ENCODE results near the gene ACTG1.
"Not testable (repeated sequence)": the region's sequence is repeated elsewhere in the genome, so short reads cannot be mapped to it uniquely, and the experiment has no call there.

Gene ACTG1

DNA sequence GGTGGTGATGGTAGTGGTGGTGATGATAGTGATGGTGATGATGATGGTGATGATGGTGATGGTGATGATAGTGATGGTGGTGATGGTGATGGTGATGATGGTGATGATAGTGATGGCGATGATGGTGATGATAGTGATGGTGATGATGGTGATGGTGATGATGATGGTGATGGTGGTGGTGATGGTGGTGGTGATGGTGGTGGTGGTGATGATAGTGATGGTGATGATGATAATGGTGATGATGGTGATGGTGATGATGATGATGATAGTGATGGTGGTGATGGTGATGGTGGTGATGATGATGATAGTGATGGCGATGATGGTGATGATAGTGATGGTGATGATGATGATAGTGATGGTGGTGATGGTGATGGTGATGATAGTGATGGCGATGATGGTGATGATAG is 19.4 kb upstream of the ACTG1 start:
- not testable (repeated sequence) for DNase-seq

DNA sequence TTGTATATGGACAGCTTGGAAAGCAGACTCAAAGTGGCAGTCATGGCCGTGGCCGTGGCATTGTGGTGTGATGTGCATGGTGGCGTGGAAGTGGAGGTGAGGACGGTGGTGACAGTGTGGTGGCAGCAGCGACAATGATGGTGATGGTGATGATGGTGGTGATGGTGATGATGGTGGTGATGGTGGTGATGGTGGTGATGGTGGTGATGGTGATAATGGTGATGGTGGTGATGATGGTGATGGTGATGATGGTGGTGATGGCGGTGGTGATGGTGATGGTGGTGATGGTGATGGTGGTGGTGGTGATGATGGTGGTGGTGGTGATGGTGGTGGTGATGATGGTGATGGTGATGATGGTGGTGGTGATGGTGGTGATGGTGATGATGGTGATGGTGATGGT is 18.4 kb upstream of the ACTG1 start:
- DNase-seq: not testable (repeated sequence)

DNA sequence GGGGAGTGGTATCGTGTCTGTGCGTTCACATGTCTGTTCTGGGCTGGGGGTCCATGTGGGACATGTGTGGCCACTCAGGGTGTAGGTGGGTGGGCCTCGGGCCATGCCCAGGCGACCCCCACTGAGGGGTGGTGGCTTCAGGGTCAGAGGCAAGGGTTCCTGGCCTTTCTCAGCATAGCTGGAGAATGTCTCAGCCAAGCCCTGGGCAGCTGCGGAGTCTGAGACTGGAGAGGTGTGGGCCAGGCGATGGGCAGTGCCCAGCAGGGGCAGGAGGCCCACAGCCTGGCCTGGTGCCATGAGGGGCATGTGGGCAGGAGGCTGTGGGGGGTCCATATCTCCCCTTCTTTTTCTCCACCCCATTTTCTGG is 16.8 kb upstream of the ACTG1 start:
- DNase-seq: no peak

DNA sequence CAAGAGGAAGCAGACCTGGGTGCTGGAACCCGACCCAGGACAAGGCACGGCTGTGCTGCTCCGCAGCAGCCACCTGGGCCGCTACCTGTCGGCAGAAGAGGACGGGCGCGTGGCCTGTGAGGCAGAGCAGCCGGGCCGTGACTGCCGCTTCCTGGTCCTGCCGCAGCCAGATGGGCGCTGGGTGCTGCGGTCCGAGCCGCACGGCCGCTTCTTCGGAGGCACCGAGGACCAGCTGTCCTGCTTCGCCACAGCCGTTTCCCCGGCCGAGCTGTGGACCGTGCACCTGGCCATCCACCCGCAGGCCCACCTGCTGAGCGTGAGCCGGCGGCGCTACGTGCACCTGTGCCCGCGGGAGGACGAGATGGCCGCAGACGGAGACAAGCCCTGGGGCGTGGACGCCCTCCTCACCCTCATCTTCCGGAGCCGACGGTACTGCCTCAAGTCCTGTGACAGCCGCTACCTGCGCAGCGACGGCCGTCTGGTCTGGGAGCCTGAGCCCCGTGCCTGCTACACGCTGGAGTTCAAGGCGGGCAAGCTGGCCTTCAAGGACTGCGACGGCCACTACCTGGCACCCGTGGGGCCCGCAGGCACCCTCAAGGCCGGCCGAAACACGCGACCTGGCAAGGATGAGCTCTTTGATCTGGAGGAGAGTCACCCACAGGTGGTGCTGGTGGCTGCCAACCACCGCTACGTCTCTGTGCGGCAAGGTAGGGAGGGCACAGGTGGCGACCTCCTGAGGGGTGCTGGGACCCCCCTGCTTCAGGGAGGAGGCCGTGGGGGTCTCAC is 16.2 kb upstream of the ACTG1 start:
- DNase-seq: no peak

DNA sequence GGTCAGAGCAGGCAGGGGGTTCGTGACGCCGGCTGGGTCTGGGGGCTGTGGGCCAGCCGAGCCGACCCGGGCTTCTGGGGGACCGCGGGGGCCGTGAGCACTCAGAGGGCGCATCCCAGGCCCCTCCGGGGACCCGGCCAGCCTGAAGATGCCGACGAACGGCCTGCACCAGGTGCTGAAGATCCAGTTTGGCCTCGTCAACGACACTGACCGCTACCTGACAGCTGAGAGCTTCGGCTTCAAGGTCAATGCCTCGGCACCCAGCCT is 15.7 kb upstream of the ACTG1 start:
- DNase-seq: no peak

DNA sequence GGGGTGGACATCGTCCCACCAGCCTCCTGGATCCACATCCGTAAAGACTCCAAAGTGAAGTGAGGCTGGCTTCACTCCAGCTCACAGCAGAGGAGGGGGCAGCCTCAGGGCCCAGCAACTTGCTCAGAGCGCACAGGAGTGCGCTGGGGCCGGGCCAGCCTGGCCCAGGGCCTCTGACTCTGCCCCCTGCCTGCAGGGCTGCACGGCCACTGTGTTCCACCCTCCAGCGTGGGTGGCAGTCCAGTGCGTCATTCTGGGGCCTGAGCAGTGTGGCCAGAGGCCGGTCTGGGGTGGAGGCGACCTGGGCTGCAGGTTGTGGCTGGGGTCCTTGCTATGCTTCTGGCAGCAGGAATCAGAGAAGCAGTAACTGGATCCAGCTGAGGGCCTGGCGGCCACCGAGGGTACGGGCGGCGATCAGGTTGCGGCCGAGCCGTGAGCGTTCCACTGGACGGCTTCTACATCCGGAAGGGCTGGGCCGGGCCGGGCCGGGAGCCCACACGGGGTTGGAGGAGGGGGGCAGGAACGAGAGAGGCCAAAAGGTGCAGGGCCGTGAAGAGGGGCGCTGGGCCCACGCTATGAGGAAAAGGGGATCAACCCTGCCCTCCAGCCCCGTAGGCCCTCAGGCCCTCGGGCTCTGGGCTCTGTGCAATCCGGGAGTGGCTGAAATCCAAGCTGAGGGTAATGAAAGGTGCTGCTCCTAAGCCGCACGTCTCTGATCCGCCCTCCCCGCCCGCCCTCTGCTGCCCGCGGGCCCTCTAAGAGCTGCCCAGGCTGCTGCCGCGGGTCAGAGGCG is 15.2 kb upstream of the ACTG1 start, which contains the start of gene FSCN2:
Gene FSCN2, plus strand, starts transcription at position 787 of the 793 bp plus-strand sequence. CDS start 155 bp downstream, outside the sequence.
- no peak for DNase-seq

DNA sequence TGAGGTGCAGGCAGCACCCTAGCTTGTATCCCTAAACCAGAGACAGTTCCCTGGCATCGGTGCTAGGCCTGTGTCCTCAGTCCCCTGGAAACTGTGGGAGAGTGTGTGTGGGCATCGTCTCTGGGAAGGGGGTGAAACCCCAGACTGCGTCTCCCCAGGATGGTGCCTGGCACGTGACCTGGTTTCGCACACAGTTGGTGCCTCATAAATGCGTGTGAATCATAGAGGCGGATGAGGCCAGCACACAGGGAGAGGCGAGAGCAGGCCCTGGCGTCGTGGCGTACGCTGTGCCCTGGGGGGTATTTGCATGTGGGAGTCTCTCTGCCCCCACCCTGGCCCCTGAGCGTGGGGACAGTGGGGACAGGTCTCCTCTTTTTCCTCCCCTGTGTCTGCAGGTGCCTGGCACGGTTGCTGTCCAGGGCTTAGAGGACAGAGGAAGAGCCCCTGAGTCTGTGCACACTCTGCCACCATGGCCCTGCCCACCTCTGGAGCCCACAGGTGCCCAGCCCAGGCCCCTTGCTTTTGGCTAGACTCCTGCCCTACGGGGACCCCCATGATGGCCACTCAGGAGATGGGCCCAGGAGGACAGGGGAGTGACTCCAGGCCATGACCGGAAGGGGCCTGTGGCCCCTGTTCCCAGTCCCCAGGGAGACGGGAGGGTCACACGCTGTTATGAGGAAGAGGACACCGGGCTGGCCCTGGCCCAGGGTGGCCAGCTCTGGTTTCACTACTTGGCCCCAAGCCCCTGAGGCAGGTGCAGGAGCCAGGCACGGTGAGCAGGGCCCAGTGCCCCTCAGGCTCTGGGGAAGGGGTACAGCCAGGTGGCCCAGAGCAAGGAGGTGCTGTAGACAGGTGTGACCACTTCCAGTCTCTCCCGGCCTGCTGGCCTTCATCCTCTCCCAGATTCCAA is 14.3 kb upstream of the ACTG1 start:
- DNase-seq: no peak

DNA sequence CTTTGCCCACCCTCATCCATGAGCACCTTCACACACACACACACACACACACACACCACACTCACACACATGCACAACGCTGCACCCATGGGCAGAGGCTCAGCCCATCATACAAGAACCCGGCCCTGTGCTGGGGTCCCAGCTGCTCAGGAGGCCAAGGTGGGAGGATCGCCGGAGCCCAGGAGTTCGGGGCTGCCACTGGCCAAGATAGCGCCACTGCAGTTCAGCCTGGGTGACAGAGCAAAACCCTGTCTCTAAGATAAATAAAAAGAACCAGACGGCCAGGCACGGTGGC is 12.2 kb upstream of the ACTG1 start:
- DNase-seq: no peak

DNA sequence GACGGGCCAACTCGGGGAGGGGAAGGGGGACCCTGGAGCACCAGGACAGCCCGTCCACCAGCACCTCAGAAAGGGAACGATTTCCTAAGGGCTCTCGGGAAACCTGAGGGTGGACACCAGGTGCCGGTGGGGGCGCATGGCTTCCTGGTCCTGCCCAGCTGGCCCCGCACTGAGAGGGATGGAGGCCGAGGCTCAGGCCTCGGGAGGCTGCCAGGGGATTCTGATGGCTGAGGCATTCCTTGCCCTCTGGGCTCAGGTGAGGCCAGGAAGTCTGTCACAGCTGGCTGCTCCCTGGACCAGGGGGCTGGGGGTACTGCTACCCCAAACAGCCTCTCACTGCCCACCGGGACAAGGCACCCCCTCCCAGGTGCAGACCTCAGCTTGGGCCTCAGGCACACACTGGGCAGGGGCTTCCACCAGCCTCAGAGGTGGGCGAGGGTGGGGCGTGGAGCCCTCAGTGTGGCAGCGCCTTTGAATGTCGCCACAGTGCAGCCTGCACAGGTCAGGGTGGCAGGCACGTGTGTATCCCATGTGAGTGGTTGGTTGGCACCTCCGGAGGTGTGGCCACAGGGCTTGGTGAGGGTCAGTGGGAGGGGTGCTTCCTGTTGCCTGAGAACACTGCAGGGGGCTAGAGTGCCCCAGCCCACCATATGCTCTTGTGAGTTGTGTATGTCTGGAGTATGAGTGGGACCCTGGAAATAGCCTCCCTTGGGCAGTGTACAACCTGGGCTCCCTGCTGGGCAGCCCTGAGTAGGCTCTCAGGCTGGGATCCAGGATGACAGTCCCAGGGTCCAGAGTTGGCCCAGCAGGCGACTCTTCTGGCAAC is 11.7 kb upstream of the ACTG1 start:
- no peak for DNase-seq

DNA sequence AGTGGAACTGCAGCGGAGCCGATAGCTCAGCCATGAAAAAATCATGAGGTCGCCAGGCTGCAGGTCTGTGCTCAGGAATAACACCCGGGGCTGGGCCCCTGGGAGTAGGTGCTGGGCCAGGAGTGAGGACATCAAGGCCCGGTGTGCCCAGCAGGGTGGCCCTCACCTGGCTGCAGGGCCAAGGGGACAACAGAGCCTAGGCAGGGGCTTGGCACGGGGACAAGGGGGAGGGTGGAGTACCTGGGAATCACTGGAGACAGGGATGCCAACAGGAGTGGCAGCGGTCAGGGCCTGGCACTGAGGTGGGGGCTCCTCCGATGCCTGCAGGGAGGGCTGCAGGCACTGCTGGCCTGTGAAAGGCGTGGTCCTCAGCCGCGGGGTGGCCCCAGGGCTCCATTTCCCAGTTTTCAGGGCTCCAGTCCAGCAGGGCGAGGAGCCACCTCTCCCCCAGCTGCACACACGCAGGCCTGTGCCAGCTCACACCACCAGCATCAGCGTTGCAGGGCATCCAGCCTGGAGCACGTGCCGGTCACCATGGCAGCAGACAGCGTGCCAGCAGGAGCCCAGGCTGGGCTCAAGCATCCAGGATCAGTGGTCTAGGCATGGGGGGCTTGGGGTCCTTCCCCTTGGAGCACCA is 10.9 kb upstream of the ACTG1 start:
- no peak for DNase-seq

DNA sequence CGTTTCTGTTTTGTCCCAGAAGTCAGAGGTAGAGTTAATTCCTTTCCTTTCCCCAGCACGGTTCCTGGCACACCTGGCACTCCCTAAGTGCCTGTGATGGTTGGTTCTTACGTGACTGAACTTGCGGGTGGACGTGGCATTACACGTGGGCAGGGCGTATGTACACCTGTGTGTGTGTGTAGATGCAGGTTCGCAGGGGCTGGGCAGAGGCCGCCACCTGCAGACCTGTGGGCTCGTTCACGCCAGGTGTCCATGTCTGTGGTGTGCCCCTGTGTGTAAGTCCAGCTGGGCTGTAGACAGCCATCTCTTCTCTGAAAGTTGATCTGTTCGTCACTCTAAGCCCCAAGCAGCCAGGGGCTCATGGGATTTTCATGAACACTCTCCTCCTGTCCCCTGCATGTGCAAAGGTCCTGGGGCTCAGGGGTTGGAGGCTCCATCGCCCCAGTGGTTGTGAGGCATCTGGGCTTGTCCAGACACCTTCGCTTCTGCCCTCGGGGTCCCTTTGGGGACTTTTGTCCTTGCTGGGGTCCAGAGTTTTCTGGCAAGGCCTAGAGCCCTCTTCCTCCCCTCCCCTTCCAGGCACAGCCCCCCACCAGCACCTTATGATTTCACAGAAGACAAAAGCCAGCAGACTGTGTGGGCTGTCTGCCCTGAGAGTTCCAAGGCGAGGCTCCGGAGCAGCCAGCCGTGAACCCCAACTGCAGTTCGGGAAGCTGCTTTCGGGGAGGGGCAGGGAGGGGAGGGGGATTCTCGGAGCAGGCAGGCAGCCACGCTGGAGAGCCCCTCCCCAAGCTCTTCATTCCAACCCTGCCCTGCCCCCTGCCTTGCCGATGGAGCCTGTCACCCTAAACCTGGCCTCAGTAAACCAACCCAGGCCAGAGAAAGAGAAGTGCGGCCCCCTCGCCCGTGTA is 10.1 kb upstream of the ACTG1 start:
- DNase-seq: no peak

DNA sequence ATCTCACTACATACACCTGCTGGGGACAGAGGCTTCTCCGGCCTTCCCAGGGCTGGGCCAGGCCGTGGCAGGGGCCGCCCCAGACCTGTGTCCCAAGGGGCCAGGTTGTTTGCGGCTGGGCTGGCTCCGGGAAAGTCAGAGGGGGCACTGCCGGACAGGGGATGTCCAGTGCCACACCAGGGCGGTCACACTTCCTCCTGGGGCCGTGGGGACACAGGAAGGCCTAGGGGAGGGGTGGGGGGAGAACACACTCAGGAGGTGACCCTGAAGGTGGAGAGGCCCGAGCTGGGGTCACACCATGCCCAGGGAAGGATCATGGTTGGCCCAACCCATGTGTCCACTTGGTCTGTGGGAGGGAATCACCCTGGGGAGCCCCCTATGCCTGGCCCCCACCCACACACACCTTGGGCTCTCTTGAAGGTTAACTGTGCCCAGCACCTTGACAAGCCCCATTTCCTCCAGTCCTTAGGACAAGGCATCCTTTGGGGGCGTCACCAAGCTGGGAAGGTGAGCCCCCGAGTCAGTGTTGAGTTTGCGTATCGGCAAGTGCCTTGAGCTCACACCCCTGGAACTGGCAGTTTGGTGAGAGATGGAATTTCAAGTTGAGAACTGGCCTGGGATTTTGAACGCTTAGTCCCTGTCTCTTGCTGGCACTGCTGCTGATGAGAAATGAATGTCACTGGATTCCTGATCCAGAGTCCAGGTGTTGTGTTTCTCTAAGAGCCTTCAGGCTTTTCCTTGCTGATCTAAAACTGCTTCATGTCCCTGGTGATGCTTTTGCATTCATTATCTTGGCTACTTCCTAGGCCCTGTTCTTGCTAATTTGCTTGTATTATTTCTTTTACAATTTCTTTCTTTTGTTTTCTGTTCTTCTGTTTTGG is 7.7 kb upstream of the ACTG1 start:
- DNase-seq: no peak

DNA sequence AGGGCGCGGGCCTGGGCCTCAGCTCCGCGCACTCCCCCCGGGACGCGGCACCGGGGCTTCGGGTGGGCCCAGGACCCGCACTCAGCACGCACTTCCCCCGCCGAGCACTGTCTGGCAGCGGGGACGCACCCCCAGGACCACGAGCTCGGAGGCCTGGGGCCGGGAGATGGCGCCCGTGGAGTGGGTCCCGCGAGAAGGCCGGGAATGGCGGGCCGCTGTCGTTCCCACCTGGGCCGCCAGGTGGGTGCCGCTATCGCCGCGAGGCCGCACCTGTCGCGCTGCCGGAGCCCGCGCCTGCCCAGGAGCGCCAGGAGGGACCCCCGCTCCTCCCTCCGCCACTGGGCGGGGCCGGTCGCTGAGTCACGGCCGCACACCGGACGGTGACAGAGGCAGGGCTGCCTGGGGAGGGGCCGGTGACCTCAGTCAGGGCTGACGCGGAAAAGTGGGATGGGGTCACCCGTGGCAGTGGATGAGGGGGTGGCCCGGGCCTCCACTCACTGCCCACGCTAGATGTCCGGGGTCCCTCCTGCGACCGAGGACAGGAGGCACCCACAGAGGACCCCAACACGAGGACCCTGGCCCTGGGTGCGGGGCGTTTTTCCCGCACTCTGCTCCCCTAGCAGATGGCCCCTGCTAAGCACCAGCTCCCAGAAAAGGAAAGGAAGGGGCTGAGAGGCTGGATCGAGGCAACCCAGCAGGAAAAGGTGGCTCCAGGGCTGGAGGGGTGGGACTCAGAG is 6.9 kb upstream of the ACTG1 start:
- peak; percentile 77 for DNase-seq

DNA sequence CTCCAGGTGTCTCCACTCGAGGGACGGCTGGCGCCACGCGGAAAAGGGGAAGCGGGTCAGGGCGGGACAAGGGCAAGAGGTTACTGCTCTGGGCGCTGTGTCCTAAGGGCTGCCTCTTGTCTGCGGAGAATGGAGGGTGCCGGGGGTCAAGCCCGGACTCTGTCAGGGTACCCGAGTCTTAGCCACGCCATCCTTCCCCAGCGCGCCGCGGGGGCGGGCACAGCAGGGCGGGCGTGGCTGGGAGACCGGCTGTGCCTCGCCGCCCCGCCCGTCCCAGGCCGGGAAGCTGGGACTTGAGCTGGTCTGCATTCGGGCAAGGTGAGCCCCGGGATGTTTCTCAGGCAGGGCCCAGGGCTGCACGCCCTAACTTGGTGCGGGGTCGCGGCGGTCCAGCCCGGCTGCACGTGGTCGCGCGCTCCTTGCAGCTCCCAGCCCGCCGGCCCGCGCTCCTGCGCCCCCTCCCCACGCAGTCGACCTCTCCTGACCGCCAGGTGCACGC is 6.2 kb upstream of the ACTG1 start:
- peak; percentile 63 for DNase-seq

DNA sequence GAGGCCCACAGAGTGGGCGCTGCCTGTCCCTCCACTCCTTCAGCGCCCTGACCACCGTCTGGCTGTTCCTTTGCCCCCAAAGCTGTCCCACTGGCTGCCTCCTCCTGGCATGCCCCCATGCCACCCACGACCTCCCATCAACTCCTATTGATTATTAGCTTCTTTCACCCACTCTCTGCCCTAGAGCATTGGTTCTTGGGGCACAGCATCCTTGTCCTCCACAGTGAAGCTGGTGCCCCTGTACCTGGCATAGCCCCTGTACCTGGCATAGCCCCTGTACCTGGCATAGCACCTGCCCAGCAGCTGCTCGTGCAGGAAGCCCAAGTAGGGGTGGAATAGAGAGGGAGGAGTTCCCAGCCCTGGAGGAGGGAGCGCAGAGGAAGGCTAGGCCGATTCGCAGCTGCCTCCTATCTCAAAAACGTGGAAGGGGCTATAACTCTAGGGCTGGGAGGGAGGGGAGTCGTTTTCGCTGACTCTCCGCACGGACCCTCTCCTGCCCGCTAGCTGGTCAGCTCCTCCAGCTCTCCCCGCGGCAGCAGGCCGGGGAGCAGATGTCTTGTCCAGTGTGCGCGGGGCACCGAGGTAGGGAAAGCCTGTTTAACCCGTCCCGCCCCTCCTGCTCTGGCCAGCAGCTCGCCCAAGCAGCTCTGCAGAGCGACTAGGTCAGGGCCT is 5.7 kb upstream of the ACTG1 start:
- DNase-seq: no peak

DNA sequence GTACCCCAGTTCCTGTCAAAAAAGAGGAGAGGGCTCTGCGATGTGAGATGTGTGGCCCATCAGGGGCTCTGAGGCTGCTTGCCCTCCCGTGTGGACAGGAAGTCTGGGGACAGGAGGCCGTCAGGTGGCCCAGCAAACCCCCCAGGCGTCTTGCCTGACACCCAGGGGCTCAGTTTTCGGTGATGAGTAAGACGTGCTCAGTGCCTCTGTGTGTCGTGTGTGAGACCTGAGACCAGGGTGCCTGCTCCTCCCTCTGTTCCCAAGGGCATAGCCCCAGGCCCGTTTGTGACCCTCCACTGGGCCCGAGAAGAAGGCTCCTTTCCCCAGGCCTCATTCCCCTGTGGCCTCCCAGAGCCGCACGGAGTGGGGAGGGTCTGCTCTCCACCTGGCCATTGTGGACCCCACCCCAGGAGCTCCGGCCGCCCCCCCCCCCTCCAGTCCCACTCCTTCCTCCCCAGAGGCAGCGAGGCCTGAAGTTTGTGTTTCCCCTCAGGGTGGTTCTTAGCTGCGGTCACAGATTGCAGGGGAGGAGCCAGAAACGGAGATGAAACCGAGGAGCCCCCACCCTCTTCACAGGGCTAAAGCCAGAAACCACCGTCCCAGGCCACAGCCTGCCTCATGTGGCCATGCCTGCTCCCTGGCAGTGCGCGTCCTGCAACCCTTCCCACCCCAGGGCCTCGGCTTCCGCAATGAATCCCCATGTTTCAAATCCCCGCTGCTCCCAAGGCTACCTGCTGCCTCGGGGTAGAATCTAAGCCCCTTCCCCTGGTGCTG is 4.9 kb upstream of the ACTG1 start:
- DNase-seq: no peak

DNA sequence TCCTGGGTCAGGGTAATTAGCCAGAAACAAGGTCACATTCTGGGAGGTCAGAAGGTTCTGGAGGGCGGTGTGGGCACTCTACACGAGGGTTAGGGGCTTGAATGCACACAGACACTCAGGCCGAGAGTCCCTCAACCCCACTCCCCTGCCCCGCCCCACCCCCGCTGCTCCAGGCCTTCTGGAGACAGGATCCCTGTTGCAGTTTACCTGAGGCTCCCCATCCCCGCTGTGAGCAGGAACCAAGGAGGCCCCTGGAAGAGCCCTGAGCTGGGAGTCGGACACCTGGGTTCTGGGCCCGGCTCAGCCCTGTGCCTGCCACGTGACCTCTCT is 4.4 kb upstream of the ACTG1 start:
- no peak for DNase-seq

DNA sequence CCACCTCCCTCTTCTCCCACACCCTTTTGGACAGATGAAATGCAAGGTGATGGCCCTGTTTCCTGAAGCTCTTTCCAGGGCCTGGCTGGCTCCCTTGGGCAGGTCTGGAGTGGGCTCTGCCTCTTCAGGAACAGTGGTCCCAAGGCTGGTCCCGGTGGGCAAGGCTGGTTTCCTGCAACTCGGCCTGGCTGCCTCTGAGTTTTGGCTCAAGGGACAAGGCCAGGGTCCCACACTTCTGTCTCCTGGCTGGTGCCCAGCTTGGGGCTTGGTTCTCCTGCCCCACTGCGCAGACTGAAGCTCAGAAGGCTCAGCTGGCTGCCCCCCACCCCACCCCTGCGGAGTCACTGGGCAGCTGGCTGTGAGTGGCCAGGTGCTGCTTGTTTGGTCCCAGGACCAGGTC is 3.8 kb upstream of the ACTG1 start:
- no peak for DNase-seq

Data from stimulated activated CD4-positive, alpha-beta T cell treated with anti-CD3 and anti-CD28 coated beads, Interleukin-15, amount 100 ng/mL, for 24 hours (primary cell).